EL (cell line): ENCODE results near the gene CTSD.

Source experiments
- DNase-seq: peaks from one replicate; pipeline ENCODE4 v3.0.0-alpha.2; 2016

CTSD gene

GRCh38 chr11:1743585-1744136 lies 20.1 kb downstream of the CTSD start:
- DNase-seq = no peak

GRCh38 chr11:1742869-1743584 lies 20.7 kb downstream of the CTSD start:
- no peak for DNase-seq

- DNase-seq = no peak
Measured at GRCh38 chr11:1742371-1742770, 21.4 kb downstream of the CTSD start.

- no peak for DNase-seq
Measured at GRCh38 chr11:1741741-1742140, 22.0 kb downstream of the CTSD start.

GRCh38 chr11:1740786-1741530 lies 22.8 kb downstream of the CTSD start:
- DNase-seq = no peak

GRCh38 chr11:1739576-1739975 lies 24.2 kb downstream of the CTSD start:
- DNase-seq = no peak

GRCh38 chr11:1738380-1738779 lies 25.3 kb downstream of the CTSD start:
- no peak for DNase-seq

GRCh38 chr11:1737080-1737757 lies 26.5 kb downstream of the CTSD start:
- no peak for DNase-seq

GRCh38 chr11:1736447-1736992 lies 27.2 kb downstream of the CTSD start:
- no peak for DNase-seq

- no peak for DNase-seq
Measured at GRCh38 chr11:1735271-1735670, 28.5 kb downstream of the CTSD start.

- DNase-seq = no peak
Measured at GRCh38 chr11:1734641-1735081, 29.1 kb downstream of the CTSD start.

GRCh38 chr11:1733716-1734640 lies 29.7 kb downstream of the CTSD start:
- DNase-seq = no peak

GRCh38 chr11:1733009-1733715 lies 30.6 kb downstream of the CTSD start:
- DNase-seq = no peak

- no peak for DNase-seq
Measured at GRCh38 chr11:1732418-1733008, 31.2 kb downstream of the CTSD start.

- no peak for DNase-seq
Measured at GRCh38 chr11:1731451-1732059, 32.2 kb downstream of the CTSD start.

- DNase-seq = no peak
Measured at GRCh38 chr11:1730059-1730629, 33.6 kb downstream of the CTSD start.

- peak; percentile 13 for DNase-seq
Measured at GRCh38 chr11:1729692-1730011, 34.1 kb downstream of the CTSD start.

GRCh38 chr11:1728931-1729691 lies 34.6 kb downstream of the CTSD start:
- DNase-seq = no peak

- no peak for DNase-seq
Measured at GRCh38 chr11:1728301-1728700, 35.4 kb downstream of the CTSD start.

GRCh38 chr11:1727861-1728260 lies 35.9 kb downstream of the CTSD start:
- no peak for DNase-seq
